DND-41 (cell line): Measurements from ENCODE around the gene PRSS56.

ENCODE experiments used
- ATAC-seq: fragments of 200-7000 bp; cut with Tn5 transposase; 3 replicates; pipeline ENCODE4 v1.9.1; 2021; ENCODE audit warnings: low read depth; ENCODE audit not compliant: insufficient read depth
- DNase-seq: peaks from one replicate; pipeline ENCODE4 v3.0.0-alpha.2; 2020
- H2AFZ ChIP-seq: 2 replicates; pipeline ENCODE4 v1.6.0; 2012; ENCODE audit warnings: low read depth, low read length
- H3K27ac ChIP-seq: 2 replicates; pipeline ENCODE4 v1.5.1; 2012; ENCODE audit warnings: low read length, inconsistent platforms
- H3K27me3 ChIP-seq: fragments of 200-600 bp; sonication (generic); 2 replicates; pipeline ENCODE4 v1.6.0; 2012; ENCODE audit warnings: low read length, mild to moderate bottlenecking, inconsistent platforms; ENCODE audit not compliant: insufficient read depth, poor library complexity
- H3K36me3 ChIP-seq: 2 replicates; pipeline ENCODE4 v1.5.1; 2012; ENCODE audit warnings: low read length, inconsistent platforms; ENCODE audit not compliant: insufficient read depth
- H3K4me1 ChIP-seq: 2 replicates; pipeline ENCODE4 v1.5.1; 2012; ENCODE audit warnings: mild to moderate bottlenecking, low read length; ENCODE audit not compliant: insufficient read depth
- H3K4me2 ChIP-seq: 2 replicates; pipeline ENCODE4 v1.6.0; 2012; ENCODE audit warnings: mild to moderate bottlenecking, moderate library complexity, low read length, inconsistent platforms; ENCODE audit not compliant: insufficient read depth
- H3K4me3 ChIP-seq, 2 experiments: fragments of 200-600 bp in 1 of 2; shearing (Covaris generic) in 1 of 2; 2 replicates each; pipeline ENCODE4 v1.5.1; 2012 to 2016; ENCODE audit warnings: inconsistent platforms in 2 of 2, low read length in 2 of 2, mild to moderate bottlenecking in 2 of 2, low read depth in 1 of 2, moderate library complexity in 1 of 2
- H3K79me2 ChIP-seq: 2 replicates; pipeline ENCODE4 v1.6.0; 2012; ENCODE audit warnings: low read length, inconsistent platforms; ENCODE audit not compliant: insufficient read depth
- H3K9ac ChIP-seq: 2 replicates; pipeline ENCODE4 v1.6.0; 2012; ENCODE audit warnings: low read depth, mild to moderate bottlenecking, inconsistent platforms, low read length, moderate library complexity
- H3K9me3 ChIP-seq: 2 replicates; pipeline ENCODE4 v1.5.1; 2012; ENCODE audit warnings: low read length, moderate library complexity, mild to moderate bottlenecking, inconsistent platforms; ENCODE audit not compliant: insufficient read depth, severe bottlenecking
- H4K20me1 ChIP-seq: 2 replicates; pipeline ENCODE4 v1.6.0; 2012; ENCODE audit warnings: low read length; ENCODE audit not compliant: insufficient read depth
- CTCF ChIP-seq: IDR thresholded peaks from 2 replicates; pipeline ENCODE4 v1.5.1; 2012; ENCODE audit warnings: borderline replicate concordance, low read length, moderate library complexity, mild to moderate bottlenecking; ENCODE audit not compliant: poor library complexity, severe bottlenecking; ENCODE audit errors: extremely low read depth
- EZH2 ChIP-seq: IDR thresholded peaks from 3 replicates; pipeline ENCODE4 v1.6.1; 2012; ENCODE audit warnings: borderline replicate concordance, low read depth, mild to moderate bottlenecking, moderate library complexity, low read length, inconsistent platforms; ENCODE audit not compliant: severe bottlenecking

Gene PRSS56

GRCh38 chr2:232501331-232501771 is 18.8 kb upstream of the PRSS56 start:
- no peak for TF ChIP-seq CTCF
- no peak for TF ChIP-seq EZH2
- Histone ChIP-seq H3K9me3 (no peaks in the 10 kb centered on the region), H3K9ac (no peak overlapping the region), H3K27me3 (peaks cover 18% of the 10 kb centered on the region), H3K27ac (no peak overlapping the region), H3K4me3 (no peak overlapping the region), H3K4me2 (no peak overlapping the region), H4K20me1 (no peaks in the 10 kb centered on the region), H3K79me2 (no peaks in the 10 kb centered on the region), H2AFZ (no peak overlapping the region), H3K36me3 (no peaks in the 10 kb centered on the region), H3K4me1 (no peaks in the 10 kb centered on the region)
- no peak for DNase-seq
- no peak for ATAC-seq

GRCh38 chr2:232501794-232502390 is 18.3 kb upstream of the PRSS56 start:
- Histone ChIP-seq H2AFZ (no peak overlapping the region), H3K27ac (no peak overlapping the region), H3K9me3 (no peaks in the 10 kb centered on the region), H3K79me2 (no peaks in the 10 kb centered on the region), H3K36me3 (no peaks in the 10 kb centered on the region), H3K9ac (no peak overlapping the region), H3K4me1 (no peaks in the 10 kb centered on the region), H3K27me3 (peaks cover 18% of the 10 kb centered on the region), H3K4me3 (no peak overlapping the region), H4K20me1 (no peaks in the 10 kb centered on the region), H3K4me2 (no peak overlapping the region)
- no peak for ATAC-seq
- TF ChIP-seq CTCF: no peak
- no peak for TF ChIP-seq EZH2
- DNase-seq: no peak

- no peak for ATAC-seq
- Histone ChIP-seq H3K4me1 (no peaks in the 10 kb centered on the region), H3K27me3 (peaks cover 18% of the 10 kb centered on the region), H3K79me2 (no peaks in the 10 kb centered on the region), H3K9me3 (no peaks in the 10 kb centered on the region), H3K27ac (no peak overlapping the region), H2AFZ (no peak overlapping the region), H3K4me3 (no peak overlapping the region), H3K9ac (no peak overlapping the region), H3K36me3 (no peaks in the 10 kb centered on the region), H3K4me2 (no peak overlapping the region), H4K20me1 (no peaks in the 10 kb centered on the region; the same call in 1 of the 2 replicates)
- no peak for TF ChIP-seq EZH2
- TF ChIP-seq CTCF: no peak
- no peak for DNase-seq
Measured at GRCh38 chr2:232502511-232502910, 17.7 kb upstream of the PRSS56 start.
